ENCODE data around the gene CCL4L2.
"Not testable (repeated sequence)": the region's sequence is repeated elsewhere in the genome, so short reads cannot be mapped to it uniquely, and the experiment has no call there.

DNA sequence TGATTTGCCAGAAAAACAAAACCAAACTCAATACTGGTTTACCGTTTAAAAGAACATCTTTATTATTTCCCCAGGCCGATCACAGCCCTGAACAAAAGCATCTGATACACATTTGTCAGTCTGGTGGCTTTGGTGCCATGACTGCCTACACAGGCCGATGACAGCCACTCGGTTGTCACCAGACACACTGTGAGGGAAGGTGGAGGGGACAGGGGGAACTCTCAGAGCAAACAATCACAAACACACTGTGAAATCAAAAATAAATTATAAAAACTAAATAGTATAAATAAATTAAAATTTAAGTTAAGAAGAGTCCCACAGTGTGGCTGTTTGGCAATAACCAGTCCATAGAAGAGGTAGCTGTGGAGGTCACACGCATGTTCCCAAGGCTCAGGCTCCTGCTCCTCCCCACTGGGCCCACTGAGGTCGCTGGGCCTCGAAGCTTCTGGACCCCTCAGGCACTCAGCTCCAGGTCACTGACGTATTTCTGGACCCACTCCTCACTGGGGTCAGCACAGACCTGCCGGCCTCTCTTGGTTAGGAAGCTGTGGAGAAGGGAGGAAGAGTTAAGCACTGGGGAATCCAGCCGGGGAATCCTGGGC, 15.9 kb upstream of the CCL4L2 start:
- not testable (repeated sequence) for TF ChIP-seq EZH2phosphoT487 (IDR thresholded peaks at IDR 0.05; ENCODE audit: borderline replicate concordance, low read length)
- TF ChIP-seq, protein P1, sequence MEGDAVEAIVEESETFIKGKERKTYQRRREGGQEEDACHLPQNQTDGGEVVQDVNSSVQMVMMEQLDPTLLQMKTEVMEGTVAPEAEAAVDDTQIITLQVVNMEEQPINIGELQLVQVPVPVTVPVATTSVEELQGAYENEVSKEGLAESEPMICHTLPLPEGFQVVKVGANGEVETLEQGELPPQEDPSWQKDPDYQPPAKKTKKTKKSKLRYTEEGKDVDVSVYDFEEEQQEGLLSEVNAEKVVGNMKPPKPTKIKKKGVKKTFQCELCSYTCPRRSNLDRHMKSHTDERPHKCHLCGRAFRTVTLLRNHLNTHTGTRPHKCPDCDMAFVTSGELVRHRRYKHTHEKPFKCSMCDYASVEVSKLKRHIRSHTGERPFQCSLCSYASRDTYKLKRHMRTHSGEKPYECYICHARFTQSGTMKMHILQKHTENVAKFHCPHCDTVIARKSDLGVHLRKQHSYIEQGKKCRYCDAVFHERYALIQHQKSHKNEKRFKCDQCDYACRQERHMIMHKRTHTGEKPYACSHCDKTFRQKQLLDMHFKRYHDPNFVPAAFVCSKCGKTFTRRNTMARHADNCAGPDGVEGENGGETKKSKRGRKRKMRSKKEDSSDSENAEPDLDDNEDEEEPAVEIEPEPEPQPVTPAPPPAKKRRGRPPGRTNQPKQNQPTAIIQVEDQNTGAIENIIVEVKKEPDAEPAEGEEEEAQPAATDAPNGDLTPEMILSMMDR (IDR thresholded peaks at IDR 0.05; ENCODE audit: low read depth, low read length, poor library complexity, severe bottlenecking) = not testable (repeated sequence)

Measured in DOHH2 (cell line).